Germinal center (tissue), 1 donor: ENCODE results near the gene ACOX2.

Source experiments
- DNase-seq: peaks from one replicate; pipeline ENCODE4 v3.0.0; 2012; ENCODE audit warnings: mixed read lengths, low spot score

ACOX2 gene

GRCh38 chr3:58566398-58567250 is 29.6 kb upstream of the ACOX2 start:
- no peak for DNase-seq

- no peak for DNase-seq
Measured at GRCh38 chr3:58565621-58566397, 28.8 kb upstream of the ACOX2 start.

- DNase-seq, result no peak
Measured at GRCh38 chr3:58564456-58565160, 27.6 kb upstream of the ACOX2 start.

GRCh38 chr3:58564054-58564453 is 27.1 kb upstream of the ACOX2 start:
- no peak for DNase-seq

- DNase-seq, result no peak
Measured at GRCh38 chr3:58563386-58564035, 26.5 kb upstream of the ACOX2 start.

- no peak for DNase-seq
Measured at GRCh38 chr3:58562498-58562897, 25.5 kb upstream of the ACOX2 start.

GRCh38 chr3:58560771-58561311 is 23.9 kb upstream of the ACOX2 start:
- DNase-seq, result no peak

GRCh38 chr3:58559586-58559985 is 22.6 kb upstream of the ACOX2 start:
- DNase-seq, result no peak

- DNase-seq, result no peak
Measured at GRCh38 chr3:58557491-58557890, 20.5 kb upstream of the ACOX2 start.

- no peak for DNase-seq
Measured at GRCh38 chr3:58556761-58557221, 19.8 kb upstream of the ACOX2 start.

- no peak for DNase-seq
Measured at GRCh38 chr3:58556001-58556400, 19.0 kb upstream of the ACOX2 start.

- DNase-seq, result no peak
Measured at GRCh38 chr3:58555203-58555602, 18.2 kb upstream of the ACOX2 start.

GRCh38 chr3:58553003-58553402 is 16.0 kb upstream of the ACOX2 start:
- no peak for DNase-seq

- no peak for DNase-seq
Measured at GRCh38 chr3:58551636-58552180, 14.7 kb upstream of the ACOX2 start.

- DNase-seq, result no peak
Measured at GRCh38 chr3:58544541-58544940, 7.6 kb upstream of the ACOX2 start.

- DNase-seq, result no peak
Measured at GRCh38 chr3:58540176-58540858, 3.3 kb upstream of the ACOX2 start.

GRCh38 chr3:58539626-58540025 is 2.6 kb upstream of the ACOX2 start:
- no peak for DNase-seq

GRCh38 chr3:58537412-58538301 is 667 bp upstream of the ACOX2 start:
- no peak for DNase-seq

- no peak for DNase-seq
Measured at GRCh38 chr3:58535531-58536500, 1.2 kb downstream of the ACOX2 start.
